HepG2 (cell line): ENCODE results near the gene CCDC106. TPM values are rescaled to one million over a fixed set of nuclear protein-coding genes. Genes with fewer than 3 reads are reported as not detected.
A peak's percentile ranks its signal among the peaks of the same experiment; 100 is the strongest.

Source experiments
- AGO2 ChIP-seq: fragments of 200-400 bp; formaldehyde crosslinking; optimal IDR thresholded peaks from 2 replicates; pipeline ENCODE3; 2017; ENCODE audit warnings: mild to moderate bottlenecking, low read depth, low read length, moderate library complexity
- ATM ChIP-seq: fragments of 450-650 bp; IDR thresholded peaks from 2 replicates; pipeline ENCODE4 v1.7.1; 2017; ENCODE audit warnings: mild to moderate bottlenecking, borderline replicate concordance
- KDM5A ChIP-seq: fragments of 200-600 bp; sonication (generic); IDR thresholded peaks from 2 replicates; pipeline ENCODE4 v1.7.0; 2018; ENCODE audit warnings: antibody characterized with exemption, mild to moderate bottlenecking, low read length, borderline replicate concordance
- NONO ChIP-seq, 2 experiments: fragments of 450-650 bp in 1 of 2; sonication (generic) in 1 of 2; formaldehyde crosslinking in 1 of 2; IDR thresholded peaks in 1 of 2; conservative IDR thresholded peaks in 1 of 2; 2 replicates each; pipeline versions ENCODE4 v1.6.1 to v1.8.0; 2017 to 2022; ENCODE audit warnings: mild to moderate bottlenecking in 1 of 2, missing genetic modification reagents in 1 of 2, moderate library complexity in 1 of 2
- NRL ChIP-seq: sonication (generic); formaldehyde crosslinking; IDR thresholded peaks from 2 replicates; pipeline ENCODE4 v1.5.0; 2020; ENCODE audit warnings: missing genetic modification reagents, mild to moderate bottlenecking, moderate library complexity, borderline replicate concordance
- SALL1 ChIP-seq: sonication (generic); formaldehyde crosslinking; IDR thresholded peaks from 2 replicates; pipeline ENCODE4 v1.8.0; 2022; ENCODE audit warnings: mild to moderate bottlenecking, missing genetic modification reagents
- ZNF230 ChIP-seq: sonication (generic); formaldehyde crosslinking; IDR thresholded peaks from 2 replicates; pipeline ENCODE4 v1.4.0; 2020; ENCODE audit warnings: mild to moderate bottlenecking, missing genetic modification reagents
- ZNF3 ChIP-seq: IDR thresholded peaks from 2 replicates; pipeline ENCODE4 v1.7.0; 2017; ENCODE audit warnings: inconsistent platforms
- ZNF335 ChIP-seq: sonication (generic); formaldehyde crosslinking; IDR thresholded peaks from 2 replicates; pipeline ENCODE4 v1.4.0; 2020; ENCODE audit warnings: missing genetic modification reagents
- ZNF615 ChIP-seq: sonication (generic); formaldehyde crosslinking; IDR thresholded peaks from 2 replicates; pipeline ENCODE4 v1.5.0; 2020; ENCODE audit warnings: mild to moderate bottlenecking, missing genetic modification reagents, borderline replicate concordance
- ZSCAN31 ChIP-seq: sonication (generic); formaldehyde crosslinking; IDR thresholded peaks from 2 replicates; pipeline ENCODE4 v1.5.0; 2020; ENCODE audit warnings: low read depth, mild to moderate bottlenecking, missing genetic modification reagents
- polyA plus RNA-seq, 8 experiments: library from polyadenylated mRNA; depleted of rRNA in 3 of 8; stranded (reverse) in 7 of 8; unstranded in 1 of 8; fragments of >200 nt; fragmentation: Illumina TruSeq in 4 of 8; extraction: Trizol in 4 of 8; gene quantifications; 2 replicates each; pipeline versions ENCODE4 v1.2.1 to v1.2.3, GENCODE V29; 2011 to 2016; ENCODE audit warnings: low read depth in 4 of 8, missing spikeins in 1 of 8, mixed read lengths in 1 of 8; ENCODE audit not compliant: insufficient read depth in 1 of 8
- total RNA-seq, 5 experiments: library from RNA; depleted of rRNA; stranded (reverse); fragments of >200 nt; fragmentation: Illumina TruSeq; extraction: Trizol; gene quantifications; 2 replicates each; pipeline ENCODE4 v1.2.3, GENCODE V29; 2016; ENCODE audit warnings: low read depth in 1 of 5
- TF ChIP-seq, protein P1 (sequence below): sonication (generic); formaldehyde crosslinking; IDR thresholded peaks from 2 replicates; pipeline ENCODE4 v1.4.0; 2020; ENCODE audit warnings: mild to moderate bottlenecking, low read depth, missing genetic modification reagents
- TF ChIP-seq, protein P2 (sequence below): sonication (generic); formaldehyde crosslinking; IDR thresholded peaks from 2 replicates; pipeline ENCODE4 v1.4.0; 2020; ENCODE audit warnings: missing genetic modification reagents
- TF ChIP-seq, protein P3 (sequence below): sonication (generic); formaldehyde crosslinking; IDR thresholded peaks from 2 replicates; pipeline ENCODE4 v1.5.1; 2020; ENCODE audit warnings: mild to moderate bottlenecking, missing genetic modification reagents, borderline replicate concordance
- TF ChIP-seq, protein P4 (sequence below): sonication (generic); formaldehyde crosslinking; conservative IDR thresholded peaks from 2 replicates; pipeline ENCODE4 v1.8.0; 2022; ENCODE audit warnings: mild to moderate bottlenecking, moderate library complexity, missing genetic modification reagents

CCDC106 gene
- total and polyA plus RNA-seq, 2 of the 13 experiments (the other 11 are each of a cell fraction or from before 2014, with no cell fraction given), result 4.7 to 8.8 TPM

DNA sequence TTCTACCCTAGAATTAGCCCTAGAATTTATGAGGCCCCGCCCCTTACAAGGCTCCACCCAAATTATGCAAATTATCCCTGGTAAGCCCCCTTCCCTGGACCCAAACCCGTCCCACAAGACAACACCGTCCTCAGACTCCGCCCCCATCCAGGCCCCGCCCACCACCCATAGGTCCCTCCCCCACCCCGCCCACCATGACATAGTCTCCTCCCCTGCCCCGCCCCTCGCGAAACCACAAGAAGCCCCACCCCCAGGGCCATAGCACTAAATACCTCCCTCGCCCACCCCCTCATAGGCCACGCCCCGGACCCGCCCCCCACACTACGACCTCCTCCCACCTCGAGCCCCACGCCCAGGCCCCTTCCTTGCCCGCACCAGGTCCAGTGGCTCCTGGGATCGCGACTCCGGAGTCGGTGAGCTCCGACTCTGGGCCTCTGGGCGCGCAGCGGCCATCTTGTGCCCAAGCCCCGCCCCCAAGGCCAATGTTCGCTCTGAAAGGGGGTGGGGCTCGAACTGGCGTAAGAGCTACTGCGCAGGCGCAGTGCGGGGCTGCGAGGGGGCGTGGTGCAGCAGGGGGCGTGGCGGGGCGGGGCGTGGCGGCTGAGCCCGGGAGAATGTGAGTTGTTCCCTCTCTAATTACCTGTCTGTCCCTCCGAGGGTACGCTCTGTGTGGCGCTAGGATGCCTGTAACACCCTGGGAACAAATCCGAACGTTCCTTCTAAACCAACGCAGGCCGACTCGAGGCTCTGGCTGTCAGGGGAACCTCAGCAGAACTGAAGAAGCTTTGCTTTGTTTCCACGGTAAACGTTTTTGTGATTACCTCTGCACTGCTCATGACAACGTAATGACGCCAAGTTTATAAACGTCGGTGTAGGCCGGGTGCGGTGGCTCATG, 23.7 kb upstream of the CCDC106 start, which contains the start of gene ZNF784 (continued):
- TF ChIP-seq ZNF230 (CRISPR knock-in tag), result no peak
- TF ChIP-seq ZSCAN31 (CRISPR knock-in tag), result 0 out of 2 replicates have a peak, but pooled peaks have one; percentile 46
- TF ChIP-seq ZNF3 (CRISPR knock-in tag), result no peak
- TF ChIP-seq, protein P1, sequence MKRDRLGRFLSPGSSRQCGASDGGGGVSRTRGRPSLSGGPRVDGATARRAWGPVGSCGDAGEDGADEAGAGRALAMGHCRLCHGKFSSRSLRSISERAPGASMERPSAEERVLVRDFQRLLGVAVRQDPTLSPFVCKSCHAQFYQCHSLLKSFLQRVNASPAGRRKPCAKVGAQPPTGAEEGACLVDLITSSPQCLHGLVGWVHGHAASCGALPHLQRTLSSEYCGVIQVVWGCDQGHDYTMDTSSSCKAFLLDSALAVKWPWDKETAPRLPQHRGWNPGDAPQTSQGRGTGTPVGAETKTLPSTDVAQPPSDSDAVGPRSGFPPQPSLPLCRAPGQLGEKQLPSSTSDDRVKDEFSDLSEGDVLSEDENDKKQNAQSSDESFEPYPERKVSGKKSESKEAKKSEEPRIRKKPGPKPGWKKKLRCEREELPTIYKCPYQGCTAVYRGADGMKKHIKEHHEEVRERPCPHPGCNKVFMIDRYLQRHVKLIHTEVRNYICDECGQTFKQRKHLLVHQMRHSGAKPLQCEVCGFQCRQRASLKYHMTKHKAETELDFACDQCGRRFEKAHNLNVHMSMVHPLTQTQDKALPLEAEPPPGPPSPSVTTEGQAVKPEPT (CRISPR knock-in tag), result 0 out of 2 replicates have a peak, but pooled peaks have one; percentile 61
- TF ChIP-seq, protein P2, sequence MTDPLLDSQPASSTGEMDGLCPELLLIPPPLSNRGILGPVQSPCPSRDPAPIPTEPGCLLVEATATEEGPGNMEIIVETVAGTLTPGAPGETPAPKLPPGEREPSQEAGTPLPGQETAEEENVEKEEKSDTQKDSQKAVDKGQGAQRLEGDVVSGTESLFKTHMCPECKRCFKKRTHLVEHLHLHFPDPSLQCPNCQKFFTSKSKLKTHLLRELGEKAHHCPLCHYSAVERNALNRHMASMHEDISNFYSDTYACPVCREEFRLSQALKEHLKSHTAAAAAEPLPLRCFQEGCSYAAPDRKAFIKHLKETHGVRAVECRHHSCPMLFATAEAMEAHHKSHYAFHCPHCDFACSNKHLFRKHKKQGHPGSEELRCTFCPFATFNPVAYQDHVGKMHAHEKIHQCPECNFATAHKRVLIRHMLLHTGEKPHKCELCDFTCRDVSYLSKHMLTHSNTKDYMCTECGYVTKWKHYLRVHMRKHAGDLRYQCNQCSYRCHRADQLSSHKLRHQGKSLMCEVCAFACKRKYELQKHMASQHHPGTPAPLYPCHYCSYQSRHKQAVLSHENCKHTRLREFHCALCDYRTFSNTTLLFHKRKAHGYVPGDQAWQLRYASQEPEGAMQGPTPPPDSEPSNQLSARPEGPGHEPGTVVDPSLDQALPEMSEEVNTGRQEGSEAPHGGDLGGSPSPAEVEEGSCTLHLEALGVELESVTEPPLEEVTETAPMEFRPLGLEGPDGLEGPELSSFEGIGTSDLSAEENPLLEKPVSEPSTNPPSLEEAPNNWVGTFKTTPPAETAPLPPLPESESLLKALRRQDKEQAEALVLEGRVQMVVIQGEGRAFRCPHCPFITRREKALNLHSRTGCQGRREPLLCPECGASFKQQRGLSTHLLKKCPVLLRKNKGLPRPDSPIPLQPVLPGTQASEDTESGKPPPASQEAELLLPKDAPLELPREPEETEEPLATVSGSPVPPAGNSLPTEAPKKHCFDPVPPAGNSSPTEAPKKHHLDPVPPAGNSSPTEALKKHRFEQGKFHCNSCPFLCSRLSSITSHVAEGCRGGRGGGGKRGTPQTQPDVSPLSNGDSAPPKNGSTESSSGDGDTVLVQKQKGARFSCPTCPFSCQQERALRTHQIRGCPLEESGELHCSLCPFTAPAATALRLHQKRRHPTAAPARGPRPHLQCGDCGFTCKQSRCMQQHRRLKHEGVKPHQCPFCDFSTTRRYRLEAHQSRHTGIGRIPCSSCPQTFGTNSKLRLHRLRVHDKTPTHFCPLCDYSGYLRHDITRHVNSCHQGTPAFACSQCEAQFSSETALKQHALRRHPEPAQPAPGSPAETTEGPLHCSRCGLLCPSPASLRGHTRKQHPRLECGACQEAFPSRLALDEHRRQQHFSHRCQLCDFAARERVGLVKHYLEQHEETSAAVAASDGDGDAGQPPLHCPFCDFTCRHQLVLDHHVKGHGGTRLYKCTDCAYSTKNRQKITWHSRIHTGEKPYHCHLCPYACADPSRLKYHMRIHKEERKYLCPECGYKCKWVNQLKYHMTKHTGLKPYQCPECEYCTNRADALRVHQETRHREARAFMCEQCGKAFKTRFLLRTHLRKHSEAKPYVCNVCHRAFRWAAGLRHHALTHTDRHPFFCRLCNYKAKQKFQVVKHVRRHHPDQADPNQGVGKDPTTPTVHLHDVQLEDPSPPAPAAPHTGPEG, result no peak
- TF ChIP-seq, protein P3, sequence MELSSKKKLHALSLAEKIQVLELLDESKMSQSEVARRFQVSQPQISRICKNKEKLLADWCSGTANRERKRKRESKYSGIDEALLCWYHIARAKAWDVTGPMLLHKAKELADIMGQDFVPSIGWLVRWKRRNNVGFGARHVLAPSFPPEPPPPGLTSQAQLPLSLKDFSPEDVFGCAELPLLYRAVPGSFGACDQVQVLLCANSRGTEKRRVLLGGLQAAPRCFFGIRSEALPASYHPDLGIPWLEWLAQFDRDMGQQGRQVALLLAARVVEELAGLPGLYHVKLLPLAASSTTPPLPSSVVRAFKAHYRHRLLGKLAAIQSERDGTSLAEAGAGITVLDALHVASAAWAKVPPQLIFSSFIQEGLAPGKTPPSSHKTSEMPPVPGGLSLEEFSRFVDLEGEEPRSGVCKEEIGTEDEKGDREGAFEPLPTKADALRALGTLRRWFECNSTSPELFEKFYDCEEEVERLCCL (CRISPR knock-in tag), result no peak
- peak; percentile 37; the same call in 1 of the 2 replicates for TF ChIP-seq SALL1 (CRISPR knock-in tag)
- TF ChIP-seq ZNF615 (CRISPR knock-in tag), result no peak
- TF ChIP-seq, protein P4, sequence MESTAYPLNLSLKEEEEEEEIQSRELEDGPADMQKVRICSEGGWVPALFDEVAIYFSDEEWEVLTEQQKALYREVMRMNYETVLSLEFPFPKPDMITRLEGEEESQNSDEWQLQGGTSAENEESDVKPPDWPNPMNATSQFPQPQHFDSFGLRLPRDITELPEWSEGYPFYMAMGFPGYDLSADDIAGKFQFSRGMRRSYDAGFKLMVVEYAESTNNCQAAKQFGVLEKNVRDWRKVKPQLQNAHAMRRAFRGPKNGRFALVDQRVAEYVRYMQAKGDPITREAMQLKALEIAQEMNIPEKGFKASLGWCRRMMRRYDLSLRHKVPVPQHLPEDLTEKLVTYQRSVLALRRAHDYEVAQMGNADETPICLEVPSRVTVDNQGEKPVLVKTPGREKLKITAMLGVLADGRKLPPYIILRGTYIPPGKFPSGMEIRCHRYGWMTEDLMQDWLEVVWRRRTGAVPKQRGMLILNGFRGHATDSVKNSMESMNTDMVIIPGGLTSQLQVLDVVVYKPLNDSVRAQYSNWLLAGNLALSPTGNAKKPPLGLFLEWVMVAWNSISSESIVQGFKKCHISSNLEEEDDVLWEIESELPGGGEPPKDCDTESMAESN (CRISPR knock-in tag), result peak; percentile 73; the same call in 1 of the 2 replicates
- peak; percentile 57 for TF ChIP-seq AGO2
- peak; percentile 66; the same call in 1 of the 2 replicates for TF ChIP-seq NRL (CRISPR knock-in tag)
- TF ChIP-seq ATM, result no peak
- no peak for TF ChIP-seq ZNF335 (CRISPR knock-in tag)
- peak; percentile 59; the same call in 1 of the 2 replicates for TF ChIP-seq KDM5A
- no peak for TF ChIP-seq NONO (IDR thresholded peaks at IDR 0.05)
- TF ChIP-seq NONO (CRISPR knock-in tag; conservative IDR thresholded peaks at IDR 0.05), result 0 out of 2 replicates have a peak, but pooled peaks have one; percentile 53
